ENCODE data around the gene STIM2.

STIM2 gene

DNA sequence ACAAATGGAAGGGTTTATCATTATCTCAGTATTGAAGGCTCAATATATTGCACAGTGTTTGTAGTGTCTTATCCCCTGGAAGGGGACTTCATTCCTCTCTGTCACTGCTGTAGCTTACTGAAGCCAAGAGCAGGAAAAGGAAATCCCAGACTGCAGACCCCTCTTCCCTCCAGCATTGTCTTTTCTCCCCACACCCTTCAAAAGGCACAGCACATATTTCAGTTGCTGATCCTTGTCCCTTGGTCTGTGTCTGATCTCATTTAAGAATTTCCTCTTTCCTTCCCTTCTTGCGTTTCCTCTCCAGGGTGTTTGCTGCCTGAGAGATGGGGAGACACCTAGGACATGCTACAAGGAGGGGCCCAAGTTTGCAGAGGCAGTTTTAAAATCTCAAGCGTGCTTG is 40.1 kb downstream of the STIM2 start:
- DNase-seq (ENCODE audit: low spot score) = no peak

DNA sequence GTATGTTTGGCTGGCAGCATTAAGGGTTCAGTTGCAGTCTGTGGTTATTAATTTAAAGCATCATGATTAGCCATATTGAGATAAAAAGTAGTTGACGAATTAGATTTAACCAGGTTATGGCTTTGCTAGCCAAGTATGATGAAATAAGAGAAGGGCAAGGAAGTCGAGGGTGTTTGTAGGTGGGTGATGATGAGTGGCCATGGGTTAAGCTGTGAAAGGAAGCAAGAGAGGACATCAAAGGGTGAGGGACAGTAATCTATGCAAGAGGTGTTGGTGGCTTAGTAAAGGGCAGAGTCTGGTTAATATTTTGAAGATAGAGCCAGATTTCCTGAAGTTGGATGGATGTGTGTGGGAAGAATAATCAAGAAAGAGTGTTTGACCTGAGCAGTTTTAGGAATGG is 44.5 kb downstream of the STIM2 start:
- DNase-seq (ENCODE audit: low spot score) = no peak

DNA sequence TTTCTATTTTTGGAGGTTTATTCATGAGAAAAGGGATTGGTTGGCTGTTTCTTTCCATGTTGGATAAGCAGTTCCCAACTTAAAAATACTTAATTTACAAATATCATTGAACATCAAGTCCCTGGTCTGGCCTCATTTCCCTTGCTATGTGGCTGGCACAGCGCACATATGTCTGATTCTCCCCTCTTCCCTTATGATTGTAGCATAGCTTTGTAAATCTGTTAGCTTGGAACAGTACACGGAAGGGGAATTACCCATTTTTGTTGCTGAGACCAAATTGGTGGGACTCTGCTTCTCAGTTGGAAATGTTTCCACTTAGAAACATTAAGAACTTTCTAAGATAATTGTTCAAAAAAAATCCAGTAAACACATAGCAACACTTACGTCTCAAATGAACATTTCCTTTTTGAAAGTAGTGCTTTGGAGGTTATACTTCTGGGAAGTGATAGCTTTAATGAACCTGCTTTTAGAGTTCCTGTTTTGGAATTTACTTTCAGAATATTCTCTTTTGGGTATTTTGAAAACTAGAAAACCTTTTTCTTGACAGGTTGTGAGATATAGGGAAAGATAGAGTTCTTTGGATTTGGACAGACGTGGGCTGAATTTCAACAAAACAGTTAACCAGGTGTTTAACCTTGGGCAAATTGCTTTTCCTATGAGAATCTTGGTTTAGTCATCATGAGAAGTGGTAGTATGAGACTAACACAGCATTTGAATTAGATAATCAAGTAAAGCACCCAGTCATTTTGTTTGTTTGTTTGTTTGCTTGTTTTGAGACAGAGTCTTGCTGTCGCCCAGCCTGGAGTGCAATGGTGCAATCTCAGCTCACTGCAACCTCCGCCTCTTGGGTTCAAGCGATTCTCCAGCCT is 47.3 kb downstream of the STIM2 start:
- no peak for DNase-seq (ENCODE audit: low spot score)

DNA sequence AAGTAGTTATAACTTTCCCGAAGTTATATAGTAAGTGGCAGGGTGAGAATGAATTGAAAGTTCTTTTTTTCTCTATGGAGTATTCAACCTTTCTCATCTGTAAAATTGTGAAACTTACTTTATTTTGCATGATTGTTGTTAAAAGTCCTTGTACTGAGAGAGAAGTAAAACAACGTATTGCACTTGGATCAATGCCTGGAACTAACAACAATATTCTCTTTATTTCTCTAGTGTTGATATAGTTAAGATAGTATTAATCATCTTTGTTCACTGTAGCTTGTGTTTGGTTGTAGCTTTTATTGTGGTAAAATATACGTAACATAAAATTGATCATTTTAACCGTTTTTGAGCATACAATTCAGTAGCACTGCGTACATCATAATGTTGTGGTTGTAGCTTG is 48.7 kb downstream of the STIM2 start:
- no peak for DNase-seq (ENCODE audit: low spot score)

DNA sequence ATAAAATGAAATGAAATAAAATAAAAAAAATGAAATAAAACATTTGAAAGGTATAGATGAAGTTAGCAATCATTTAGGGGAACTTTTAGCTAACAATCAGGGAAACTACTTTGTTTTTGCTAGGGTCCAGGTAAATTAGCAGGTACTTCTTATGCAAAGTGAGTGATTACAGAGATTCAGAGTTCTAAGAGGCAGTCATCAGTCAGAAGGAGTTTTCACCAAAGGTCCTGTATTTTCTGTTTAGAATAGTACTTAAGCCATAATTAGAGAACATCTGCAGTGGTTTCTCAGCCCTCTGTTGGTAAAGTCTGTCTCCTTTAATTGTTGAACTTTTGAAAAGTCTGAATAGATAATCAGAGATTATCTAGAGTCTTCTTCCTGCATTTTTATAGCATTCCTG is 50.6 kb downstream of the STIM2 start:
- no peak for DNase-seq (ENCODE audit: low spot score)

DNA sequence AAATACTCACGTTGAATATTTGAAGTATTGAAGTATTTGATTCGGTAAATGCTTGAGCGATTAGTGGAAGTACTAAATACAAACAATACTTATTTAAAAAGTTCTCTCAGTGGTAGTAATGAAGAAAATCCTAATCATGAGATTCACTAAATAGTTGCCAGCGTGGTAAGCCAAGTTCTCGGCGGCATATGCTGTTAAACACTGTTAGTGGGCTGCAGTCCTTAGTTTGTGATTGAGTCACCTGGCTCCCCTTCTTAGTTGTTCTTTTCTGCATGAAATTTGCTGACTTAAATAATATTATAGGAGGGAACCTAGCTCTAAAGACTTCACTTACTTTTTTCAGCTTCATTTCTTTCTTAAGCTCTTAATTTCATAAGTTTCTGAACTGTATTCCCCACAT is 51.4 kb downstream of the STIM2 start:
- no peak for DNase-seq (ENCODE audit: low spot score)

DNA sequence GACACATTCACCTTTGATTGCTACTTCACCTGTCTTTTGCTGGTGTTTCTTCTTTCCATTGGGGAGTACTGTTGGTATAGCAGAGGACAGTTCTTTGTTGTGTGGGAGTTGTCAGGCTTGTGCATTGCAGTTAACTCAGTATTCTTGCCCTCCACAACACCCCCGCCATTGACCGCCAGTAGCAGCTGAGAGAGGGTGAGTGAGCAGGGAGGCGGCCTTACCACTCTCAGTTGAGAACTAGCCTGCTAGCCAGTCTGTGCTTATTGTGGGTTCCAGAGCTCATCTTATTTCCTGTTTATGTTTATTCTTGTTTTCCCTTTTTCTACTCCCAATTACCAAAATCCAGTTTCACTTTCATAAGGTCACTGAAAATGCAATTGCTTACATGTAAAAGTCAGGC is 52.2 kb downstream of the STIM2 start:
- no peak for DNase-seq (ENCODE audit: low spot score)

DNA sequence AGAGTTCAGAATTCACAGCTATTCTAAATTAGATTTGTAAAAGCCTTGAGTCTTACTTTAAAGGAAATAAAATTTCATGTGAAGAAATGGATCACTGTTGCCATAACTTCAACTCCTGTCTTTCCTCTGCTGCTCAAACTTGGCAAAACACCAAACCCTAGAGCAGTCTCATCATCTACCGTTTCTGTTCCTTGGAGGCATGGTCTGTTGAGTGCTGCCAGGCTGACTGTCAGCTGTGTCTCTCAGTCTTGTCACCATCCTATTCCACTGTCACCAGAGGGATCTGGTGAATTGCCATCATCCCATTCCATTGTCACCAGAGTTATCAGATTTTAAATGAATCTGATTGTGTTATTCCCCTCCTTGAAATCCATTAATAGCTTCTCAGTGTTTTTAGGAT is 55.6 kb downstream of the STIM2 start:
- DNase-seq (ENCODE audit: low spot score) = no peak

DNA sequence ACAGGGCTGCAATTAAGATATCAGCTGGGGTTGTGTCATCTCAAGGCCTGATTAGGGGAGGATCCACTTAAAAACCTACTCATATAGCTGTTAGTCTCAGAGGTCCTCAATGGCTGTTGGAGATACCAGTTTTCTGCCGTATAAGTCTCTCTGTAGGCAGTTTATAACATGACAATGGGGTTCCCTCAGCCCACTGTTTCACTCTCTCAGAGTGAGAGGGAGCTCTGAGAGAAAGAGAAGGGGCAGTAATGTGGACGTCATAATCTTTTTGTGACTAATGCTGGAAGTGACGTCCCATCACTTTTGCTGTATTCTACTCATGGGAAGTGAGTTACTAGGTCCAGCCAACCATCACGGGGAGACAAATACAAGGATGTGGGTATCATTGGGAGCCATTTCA is 70.3 kb downstream of the STIM2 start:
- no peak for DNase-seq (ENCODE audit: low spot score)

DNA sequence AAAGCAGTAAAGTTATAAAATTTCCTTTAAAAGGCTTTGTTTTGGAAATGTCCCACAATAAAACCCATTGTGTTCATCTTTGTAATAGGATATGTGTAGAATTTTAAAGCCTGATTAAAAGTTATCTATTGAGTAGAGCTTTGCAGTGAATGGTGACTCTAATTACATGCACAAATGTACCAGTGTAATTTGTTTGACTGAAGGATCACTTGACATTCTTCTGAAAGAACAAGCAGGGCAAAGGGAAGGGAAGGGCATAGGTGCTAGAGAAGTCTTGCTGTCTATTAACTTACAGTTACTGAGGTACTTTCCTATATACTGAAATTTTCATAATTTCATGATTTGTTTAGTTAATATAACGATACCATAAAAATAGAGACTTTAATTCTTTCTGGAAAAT is 70.8 kb downstream of the STIM2 start:
- DNase-seq (ENCODE audit: low spot score) = no peak

DNA sequence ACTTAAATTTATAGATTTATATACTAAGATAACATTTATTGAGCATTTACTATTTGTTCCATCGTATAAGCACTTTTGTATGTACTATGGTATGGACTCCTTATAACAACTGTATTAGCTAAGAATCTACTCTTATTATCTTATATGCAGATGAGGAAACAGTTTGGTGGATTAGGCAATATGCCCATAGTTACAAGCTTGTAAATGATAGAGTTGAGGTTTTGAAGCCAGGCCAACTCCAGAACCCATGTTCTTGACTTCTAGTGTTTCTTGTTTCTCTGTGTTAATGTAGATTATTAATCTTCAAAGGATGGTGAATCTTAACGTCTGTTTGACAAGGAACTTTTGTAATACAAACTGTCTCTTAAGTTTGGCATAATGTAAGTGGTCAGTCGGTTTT is 71.3 kb downstream of the STIM2 start:
- no peak for DNase-seq (ENCODE audit: low spot score)

DNA sequence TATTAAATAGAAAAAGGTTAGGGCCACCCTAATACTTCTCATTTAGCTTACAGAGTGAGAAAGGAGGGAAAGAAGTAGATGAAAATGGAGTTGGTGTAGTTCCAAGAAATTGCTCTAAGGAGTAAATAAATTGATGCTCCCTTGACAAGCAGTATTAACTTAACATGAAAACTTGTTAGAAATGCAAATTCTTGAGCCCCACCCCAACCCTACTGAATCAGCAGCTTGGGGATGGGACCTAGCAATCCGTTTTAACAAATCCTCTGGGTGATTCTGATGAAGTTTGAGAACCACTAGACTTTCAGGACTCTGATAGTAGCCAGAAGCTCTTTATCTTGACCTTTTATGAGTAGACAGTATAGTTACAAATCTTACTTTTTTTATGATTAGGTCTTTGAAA is 74.8 kb downstream of the STIM2 start:
- no peak for DNase-seq (ENCODE audit: low spot score)

DNA sequence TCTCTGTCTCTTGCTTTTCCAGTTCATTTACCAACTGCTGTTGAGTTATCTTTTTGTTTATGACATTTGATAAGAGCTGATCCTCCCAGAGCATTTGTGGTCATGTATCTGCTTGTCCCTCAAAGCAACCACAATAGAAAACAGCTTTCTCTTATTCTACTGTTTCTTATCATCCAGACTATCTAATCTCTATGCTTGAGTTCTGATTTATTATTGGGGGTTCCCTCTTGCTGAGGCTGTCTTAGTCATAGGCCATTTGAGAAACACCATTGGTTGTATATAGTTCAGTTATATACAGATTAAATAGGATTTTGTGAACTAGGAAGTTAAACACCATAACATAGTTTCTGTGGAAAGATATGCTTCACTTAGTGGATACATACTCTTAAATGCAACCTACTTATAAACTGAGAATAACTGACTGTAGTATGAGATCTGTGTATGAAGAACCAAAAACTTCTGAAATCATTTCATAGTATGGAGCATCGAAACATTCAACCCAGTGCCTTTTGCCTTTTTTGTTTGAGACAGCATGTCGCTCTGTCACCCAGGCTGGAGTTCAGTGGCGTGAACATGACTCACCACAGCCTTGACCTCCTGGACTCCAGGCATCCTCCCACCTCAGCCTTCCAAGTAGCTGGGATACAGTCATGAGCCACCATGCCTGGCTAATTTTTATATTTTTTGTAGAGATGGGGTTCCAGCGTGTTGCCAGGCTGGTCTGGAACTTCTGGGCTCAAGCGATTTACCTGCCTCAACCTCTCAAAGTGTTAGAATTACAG is 75.8 kb downstream of the STIM2 start:
- no peak for DNase-seq (ENCODE audit: low spot score)

DNA sequence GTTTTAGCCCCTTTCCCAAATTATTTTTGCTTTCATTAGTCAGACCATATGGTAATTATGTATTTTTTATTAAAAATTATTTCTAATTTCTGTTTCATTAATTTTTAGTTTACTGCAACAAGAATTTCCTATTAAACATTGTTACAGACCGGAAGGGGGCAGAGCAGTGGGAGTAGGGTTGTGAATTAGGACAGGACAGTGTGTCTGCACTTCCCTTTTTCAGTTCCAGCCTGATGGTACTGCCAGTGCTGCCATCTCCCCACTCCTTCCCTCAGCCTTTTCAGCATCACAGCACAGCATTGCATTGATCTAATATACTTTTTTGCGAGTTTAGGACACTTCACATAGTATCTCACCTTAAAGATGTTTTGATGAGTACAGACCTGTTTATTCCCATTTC is 76.5 kb downstream of the STIM2 start:
- DNase-seq (ENCODE audit: low spot score) = no peak

DNA sequence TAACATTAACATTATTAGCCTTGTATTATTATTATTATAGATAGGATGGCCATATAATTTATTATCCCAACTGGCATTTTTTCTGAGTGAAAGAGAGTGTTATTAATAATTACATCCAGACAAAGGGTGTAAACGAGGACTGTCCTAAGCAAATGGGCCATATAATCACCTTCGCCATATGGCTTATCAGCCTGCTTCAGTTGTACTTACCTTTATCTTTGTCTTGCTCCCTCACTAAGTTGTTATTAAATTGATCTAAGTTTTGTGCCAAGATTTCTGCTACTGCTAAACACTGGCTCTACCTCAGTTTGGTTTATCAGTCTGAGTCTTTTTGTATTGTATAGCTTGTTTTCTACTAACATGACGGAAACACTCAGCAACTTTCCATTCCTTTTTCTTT is 76.9 kb downstream of the STIM2 start:
- DNase-seq (ENCODE audit: low spot score) = no peak

DNA sequence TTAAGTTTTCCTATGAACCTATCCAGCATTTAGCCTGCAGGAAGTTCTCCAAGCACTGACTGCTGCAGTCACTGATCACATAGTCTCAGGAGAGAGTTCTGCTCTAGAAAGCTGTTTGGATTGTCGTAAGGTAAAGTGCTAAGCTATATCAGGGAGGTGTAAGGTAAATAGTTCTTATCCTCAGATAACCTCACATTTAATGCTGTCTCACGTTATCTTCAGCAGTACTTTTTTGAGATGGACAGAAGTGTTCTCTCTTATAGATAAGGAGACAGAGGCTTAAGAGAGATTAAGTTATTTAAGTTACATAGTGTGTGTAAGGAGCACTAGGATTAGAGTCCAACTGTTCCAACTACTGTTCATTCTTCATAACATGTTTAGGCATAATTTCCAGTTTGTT is 77.9 kb downstream of the STIM2 start:
- DNase-seq (ENCODE audit: low spot score) = no peak

DNA sequence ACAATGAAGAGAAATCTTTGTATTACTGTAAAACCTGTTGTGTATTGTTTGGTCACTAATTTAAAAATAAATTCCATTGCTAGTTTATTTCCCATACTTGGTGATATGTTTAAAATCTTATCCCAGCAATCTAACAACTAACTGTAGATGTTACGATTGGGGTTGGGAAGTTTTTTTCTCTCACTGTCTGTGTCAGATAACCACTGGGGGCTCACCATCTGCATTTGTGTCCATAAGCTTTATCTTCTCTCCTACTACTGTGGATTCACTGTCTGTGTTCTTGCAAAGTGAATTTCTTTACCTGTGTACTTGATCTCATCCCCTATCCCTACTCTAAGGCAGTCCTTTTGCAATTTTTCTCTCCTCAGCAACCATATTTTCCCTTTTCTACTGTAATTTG is 81.3 kb downstream of the STIM2 start:
- DNase-seq (ENCODE audit: low spot score) = no peak

DNA sequence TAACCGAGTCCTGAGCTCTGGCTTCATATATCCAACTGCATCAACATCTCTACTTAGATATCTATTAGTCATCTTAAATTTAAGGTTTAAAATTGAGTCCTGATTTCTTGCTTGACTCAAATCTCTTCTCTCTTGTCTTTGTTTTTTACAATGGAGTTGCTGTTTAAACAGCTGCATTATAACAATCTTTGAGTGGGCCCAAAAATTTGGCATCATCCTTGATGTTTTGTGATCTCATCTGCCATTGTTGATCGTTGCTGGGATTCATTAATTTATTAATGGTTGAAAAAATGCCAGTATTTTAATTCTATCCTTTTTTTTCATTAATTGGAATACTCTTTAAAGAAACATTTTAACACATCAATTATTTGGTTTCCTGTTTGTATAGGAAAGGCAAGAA is 82.2 kb downstream of the STIM2 start:
- no peak for DNase-seq (ENCODE audit: low spot score)

DNA sequence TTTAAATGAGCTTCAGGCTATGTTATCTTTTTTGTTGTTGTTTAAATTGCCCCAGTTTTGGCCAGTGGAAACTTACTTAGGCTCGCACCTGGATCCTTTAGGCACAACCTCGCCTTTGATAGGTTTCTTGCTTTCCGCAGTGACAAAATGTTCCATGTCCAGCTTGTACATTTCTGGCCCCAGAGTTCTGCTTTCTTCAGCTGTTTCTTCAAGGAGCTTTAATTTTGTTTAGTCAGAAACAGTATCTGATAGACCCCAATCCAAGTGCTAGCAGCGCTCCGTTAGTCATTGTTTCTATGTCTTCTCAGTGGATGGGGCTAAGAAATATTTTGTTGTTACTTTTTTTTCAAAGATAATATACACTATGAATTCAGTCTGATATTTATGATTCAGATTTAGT is 82.8 kb downstream of the STIM2 start:
- no peak for DNase-seq (ENCODE audit: low spot score)

DNA sequence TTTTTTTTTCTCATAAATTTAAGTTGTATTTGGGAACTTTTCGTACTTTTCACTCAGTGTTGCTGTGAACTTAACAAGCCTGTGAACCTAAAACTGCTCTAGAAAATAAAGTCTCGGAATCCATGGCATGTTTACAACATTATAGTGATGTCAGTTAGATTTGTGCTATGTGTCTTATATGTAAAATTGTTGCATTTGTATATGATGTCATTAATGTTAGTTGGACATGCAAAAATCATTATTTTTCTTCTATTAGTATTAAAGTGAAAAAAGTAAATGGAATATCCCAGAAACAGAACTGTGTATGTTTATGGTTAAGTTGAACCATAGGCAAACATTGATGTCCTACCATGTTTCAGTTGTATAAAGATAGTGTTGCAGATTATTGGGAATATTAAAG is 85.2 kb downstream of the STIM2 start:
- DNase-seq (ENCODE audit: low spot score) = no peak

DNA sequence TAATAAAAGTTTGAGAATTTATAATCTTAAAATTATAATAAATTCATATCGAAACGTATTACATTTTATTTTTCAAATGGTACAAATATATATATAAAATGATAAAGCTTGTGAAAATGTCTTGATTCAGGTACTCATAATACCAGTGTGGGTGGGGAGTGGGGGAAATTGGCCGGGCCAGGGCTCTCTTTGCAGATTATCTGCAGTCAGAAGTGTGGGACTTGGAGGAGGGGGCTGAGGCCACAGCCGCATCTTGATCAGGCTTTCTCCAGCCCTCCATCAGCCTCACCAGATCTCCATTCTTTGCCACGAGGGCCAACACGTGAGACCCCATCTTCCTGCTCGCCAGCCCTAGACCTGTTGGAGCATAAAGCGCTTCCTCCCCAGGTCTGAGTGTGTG is 86.7 kb downstream of the STIM2 start:
- DNase-seq (ENCODE audit: low spot score) = no peak

DNA sequence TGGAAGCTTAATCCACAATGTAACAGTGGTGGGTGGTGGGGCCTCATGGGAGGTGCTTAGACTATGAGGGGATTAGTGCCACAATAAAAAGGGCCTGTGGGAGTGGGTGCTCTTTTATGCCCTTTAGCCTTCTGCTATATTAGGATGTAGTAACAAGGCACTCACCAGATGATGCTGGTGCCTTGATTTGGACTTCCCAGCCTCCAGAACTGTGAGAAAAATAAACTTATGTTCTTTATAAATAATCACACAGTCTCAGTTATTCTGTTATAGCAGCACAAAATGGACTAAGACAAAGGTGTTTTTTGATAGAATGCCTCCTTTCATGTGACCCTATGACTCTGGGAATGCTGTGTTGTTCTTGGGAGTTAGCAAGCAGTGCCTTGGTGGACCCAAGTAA is 89.8 kb downstream of the STIM2 start:
- DNase-seq (ENCODE audit: low spot score) = no peak

DNA sequence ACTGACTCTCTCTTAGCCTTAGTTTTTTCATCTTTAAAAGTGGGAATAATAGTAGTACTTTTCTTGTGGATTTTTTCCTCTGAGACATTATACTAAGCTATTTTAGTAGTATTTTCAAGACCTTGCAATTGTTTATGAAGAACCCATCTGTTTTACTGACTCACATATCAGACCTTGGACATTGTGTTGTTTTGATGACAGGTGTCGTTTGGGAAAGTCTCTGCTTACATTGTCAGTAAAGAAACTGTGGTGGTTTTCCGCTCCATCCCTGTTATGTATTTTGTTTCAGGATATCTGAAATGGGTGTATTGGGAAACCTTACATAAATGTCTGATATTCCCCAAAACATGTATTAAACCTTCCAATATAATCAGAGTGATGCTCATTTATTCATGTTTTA is 92.2 kb downstream of the STIM2 start:
- DNase-seq (ENCODE audit: low spot score) = no peak

DNA sequence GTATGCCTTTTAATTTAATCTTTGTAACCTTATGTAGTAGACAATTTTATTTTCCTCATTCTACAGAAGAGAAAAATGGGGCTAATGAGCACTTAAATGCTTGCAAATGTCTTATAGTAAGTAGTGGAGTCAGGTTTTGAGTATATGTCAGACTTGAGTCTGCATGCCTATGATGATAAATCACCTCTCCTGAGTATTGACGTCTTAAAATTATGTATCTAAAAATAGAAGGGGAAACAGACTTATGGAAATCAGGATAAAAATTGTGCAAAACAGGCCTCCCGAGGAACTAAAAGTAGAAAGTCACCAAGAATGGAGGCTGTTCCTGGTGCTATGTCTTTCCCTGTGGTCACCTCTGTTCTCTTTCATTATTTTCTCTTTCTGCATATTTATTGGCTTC is 92.7 kb downstream of the STIM2 start:
- no peak for DNase-seq (ENCODE audit: low spot score)
